OCI-LY1 (cell line): ENCODE results near the gene RAI14.

ENCODE experiments used
- EZH2 ChIP-seq: fragments of 200-600 bp; sonication (generic), shearing (Covaris generic); IDR thresholded peaks from 2 replicates; pipeline ENCODE4 v1.8.0; 2017; ENCODE audit warnings: borderline replicate concordance, mixed run types, mild to moderate bottlenecking, antibody characterized with exemption, low read length, moderate library complexity, mixed read lengths
- TF ChIP-seq, protein P1 (sequence below): fragments of 200-600 bp; sonication (generic), shearing (Covaris generic); IDR thresholded peaks from 2 replicates; pipeline ENCODE4 v1.5.1; 2017; ENCODE audit warnings: mild to moderate bottlenecking, antibody characterized with exemption, low read length, moderate library complexity, mixed read lengths

DNA sequence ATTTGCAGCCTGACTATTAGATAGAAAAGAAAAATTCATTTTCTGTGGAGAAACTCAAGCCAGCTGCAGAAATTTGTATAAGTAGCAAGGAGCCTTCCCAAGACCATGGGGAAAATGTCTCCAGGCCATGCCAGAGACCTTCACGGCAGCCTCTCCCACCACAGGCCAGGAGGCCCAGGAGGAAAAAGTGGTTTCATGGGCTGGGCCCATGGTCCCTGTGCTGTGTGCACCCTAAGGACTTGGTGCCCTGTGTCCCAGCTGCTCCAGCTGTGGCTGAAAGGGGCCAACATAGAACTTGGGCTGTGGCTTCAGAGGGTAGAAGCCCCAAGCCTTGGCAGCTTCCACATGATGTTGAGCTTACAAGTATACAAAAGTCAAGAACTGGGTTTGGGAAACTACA lies 109.5 kb downstream of the RAI14 start:
- TF ChIP-seq, protein P1, sequence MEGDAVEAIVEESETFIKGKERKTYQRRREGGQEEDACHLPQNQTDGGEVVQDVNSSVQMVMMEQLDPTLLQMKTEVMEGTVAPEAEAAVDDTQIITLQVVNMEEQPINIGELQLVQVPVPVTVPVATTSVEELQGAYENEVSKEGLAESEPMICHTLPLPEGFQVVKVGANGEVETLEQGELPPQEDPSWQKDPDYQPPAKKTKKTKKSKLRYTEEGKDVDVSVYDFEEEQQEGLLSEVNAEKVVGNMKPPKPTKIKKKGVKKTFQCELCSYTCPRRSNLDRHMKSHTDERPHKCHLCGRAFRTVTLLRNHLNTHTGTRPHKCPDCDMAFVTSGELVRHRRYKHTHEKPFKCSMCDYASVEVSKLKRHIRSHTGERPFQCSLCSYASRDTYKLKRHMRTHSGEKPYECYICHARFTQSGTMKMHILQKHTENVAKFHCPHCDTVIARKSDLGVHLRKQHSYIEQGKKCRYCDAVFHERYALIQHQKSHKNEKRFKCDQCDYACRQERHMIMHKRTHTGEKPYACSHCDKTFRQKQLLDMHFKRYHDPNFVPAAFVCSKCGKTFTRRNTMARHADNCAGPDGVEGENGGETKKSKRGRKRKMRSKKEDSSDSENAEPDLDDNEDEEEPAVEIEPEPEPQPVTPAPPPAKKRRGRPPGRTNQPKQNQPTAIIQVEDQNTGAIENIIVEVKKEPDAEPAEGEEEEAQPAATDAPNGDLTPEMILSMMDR = no peak
- TF ChIP-seq EZH2 = no peak
